HG03354 (cell line): Measurements from ENCODE around the gene THRB.
"Not testable (repeated sequence)": the region's sequence is repeated elsewhere in the genome, so short reads cannot be mapped to it uniquely, and the experiment has no call there.

ENCODE experiments used
- ATAC-seq: cut with Tn5 transposase; IDR thresholded peaks from one replicate; pipeline ENCODE4 v1.9.1; 2021; ENCODE audit warnings: mild to moderate bottlenecking; ENCODE audit not compliant: unreplicated experiment, poor library complexity, severe bottlenecking

The THRB gene

DNA sequence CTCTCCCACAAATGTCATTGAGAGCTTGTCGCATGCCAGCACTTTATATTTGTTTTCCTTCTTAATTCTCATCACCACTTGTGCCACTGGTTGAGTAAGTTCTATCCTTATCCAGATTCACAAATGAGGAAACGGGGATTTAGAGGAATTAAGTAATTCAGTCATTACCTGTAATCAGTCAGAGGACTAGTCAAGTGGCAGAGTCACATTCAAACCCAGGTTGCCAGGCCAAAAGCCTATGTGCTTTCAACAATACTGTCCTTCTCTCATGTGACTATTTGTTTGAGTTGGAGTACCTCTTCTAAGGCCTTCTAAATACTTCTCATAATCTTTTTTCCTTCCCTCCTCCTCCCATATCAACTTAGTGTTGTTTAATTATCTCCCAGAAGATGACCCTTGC lies 76.9 kb downstream of the THRB start:
- no peak for ATAC-seq

DNA sequence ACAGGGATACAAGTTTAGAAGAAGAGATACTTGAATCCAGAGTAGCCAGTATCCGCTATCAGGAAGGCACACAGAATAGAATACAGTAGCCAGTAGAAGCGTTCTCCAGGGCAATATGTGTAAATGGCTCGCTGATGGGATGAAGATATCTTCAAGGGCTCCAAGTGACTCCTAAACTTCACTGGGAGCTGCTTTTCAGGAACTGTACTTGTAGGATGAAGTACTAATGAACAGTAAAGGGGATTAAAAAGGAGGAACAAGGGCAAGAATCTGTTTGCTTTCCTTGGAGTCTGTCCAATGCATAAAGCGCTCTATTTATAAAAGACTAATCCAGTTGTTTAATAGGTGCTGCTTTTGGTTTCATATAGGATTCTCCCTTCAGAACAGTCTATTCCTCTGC lies 78.4 kb downstream of the THRB start:
- ATAC-seq, result no peak

DNA sequence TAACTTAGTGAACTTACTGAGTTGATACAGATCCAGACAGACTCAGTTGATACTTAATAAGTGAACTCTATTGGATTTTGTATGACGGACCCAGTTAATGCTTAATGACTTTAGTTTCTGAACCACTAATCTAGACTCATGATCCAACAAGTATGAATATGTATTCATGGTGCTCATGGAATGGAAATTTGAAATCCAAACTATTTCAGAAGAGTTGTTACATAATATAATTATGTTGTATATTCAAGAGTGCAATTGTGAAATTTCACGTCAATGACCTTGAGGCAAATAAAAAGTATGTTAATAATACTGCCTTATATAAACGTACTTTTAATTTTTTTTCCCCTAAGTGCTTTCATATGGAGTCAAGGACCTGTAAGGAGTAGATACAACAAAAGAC lies 78.8 kb downstream of the THRB start:
- no peak for ATAC-seq

DNA sequence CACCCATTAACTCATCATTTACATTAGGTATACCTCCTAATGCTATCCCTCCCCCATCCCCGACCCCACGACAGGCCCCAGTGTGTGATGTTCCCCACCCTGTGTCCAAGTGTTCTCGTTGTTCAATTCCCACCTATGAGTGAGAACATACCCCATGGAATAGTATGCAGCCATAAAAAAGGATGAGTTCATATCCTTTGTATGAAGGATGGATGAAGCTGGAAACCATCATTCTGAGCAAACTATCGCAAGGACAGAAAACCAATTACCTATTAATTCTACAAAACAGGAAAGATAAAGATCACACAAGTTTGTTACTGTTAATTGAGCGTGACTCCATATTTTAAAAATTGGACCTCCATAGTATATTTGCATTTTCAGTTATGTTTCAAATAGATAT lies 81.0 kb downstream of the THRB start:
- ATAC-seq, result not testable (repeated sequence)

DNA sequence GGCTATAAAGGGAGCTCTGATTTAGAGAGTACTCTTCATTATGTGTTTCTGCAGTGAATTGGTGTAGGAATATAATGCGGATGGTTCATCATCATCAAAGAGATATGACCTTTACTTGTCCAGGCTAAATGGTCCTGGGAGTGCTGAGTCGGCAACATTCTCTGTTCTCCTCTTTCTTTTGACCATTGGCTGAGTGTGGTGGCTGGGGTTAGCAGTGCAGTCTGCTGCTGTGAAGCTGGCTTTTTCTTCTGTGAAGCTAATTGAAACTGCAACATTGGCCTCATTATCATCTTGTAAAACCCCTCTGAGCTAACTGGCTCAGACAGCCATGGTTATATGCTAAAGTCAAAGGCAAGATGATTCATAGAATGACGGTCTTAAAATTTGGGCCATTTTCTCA lies 83.8 kb downstream of the THRB start:
- no peak for ATAC-seq

DNA sequence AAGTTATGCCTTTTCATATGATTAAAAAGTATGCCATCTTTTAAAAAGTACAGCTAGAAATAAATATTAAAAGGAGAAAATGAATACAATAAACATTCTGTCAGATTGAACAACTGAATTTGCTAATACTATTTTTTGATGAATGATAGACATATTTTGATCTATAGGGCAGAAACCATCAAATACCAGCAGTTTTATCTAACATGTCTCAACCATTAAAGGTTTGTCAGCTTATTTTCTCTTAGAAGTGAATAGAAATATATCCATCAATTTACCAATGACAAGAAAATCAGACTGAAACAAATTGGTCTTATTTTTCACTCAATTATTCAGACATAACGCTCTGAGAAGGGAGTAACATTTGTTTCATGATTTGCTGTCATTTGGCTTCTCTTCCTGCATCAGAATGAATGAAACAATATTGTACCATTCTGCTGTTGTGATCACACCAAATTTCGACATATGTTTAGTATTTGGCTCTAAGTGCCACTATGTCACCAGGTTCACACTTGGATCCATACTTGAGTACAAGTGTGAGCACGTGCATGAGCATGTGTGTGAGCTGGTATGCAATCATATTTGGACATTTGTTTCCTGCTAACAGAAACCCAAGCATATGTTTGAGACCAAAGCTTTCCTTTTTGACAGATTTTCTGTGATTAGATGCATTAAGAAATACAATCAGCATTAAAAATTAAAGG lies 86.5 kb downstream of the THRB start:
- no peak for ATAC-seq

DNA sequence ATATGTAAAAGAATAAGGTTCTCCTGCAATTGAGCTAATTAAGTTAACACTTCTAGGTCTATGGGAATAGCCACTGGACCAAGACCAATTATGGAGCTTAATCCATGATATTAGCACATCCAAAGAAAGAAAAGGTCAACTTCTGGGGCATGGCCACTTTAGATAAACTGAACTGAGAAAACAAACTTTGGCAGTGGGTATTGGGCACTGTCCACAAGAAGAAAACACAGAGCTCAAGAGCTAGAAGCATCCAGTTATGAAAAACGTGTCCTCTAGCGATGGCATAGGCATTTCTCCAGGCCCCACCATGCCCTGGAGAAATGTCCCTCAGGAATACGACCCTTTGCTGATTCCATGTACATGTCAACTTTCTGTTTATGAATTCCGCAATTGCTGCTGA lies 87.8 kb downstream of the THRB start:
- no peak for ATAC-seq

DNA sequence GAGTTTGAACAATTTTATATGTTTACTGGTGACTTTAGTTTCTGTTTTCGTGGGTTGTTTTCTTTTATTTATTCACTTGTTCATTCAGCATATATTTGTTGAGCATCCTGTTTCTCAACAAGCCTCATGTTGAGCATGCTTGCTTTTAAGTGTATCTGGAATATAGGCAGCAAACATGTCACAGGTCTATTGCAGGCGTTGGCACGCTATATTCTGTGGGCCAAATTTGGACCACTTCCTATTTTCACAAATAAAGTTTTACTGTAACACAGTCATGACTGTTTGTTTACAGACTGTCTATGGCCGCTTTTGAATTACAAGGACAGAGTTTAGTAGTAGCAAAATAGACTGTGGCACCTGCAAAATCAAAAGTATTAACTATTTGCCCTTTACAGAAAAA lies 89.6 kb downstream of the THRB start:
- no peak for ATAC-seq

DNA sequence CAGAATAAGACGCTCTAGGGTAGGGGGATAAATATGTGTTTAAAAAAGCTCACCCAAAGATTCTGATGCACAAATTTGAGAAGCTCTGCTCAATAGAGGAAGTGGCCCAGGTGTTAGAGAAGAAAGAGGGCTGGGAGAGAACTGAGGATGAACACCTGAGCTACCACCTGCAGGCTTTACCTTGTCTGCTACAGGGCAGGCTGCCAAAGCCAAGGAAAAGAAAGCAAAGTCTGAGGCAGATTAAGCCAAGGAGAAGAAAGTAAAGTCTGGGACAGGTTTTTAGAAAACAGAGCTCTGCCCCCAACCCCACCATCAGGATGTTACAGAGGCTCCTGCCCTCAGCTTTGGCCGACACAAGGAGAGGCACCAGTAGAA lies 92.9 kb downstream of the THRB start:
- ATAC-seq, result no peak

DNA sequence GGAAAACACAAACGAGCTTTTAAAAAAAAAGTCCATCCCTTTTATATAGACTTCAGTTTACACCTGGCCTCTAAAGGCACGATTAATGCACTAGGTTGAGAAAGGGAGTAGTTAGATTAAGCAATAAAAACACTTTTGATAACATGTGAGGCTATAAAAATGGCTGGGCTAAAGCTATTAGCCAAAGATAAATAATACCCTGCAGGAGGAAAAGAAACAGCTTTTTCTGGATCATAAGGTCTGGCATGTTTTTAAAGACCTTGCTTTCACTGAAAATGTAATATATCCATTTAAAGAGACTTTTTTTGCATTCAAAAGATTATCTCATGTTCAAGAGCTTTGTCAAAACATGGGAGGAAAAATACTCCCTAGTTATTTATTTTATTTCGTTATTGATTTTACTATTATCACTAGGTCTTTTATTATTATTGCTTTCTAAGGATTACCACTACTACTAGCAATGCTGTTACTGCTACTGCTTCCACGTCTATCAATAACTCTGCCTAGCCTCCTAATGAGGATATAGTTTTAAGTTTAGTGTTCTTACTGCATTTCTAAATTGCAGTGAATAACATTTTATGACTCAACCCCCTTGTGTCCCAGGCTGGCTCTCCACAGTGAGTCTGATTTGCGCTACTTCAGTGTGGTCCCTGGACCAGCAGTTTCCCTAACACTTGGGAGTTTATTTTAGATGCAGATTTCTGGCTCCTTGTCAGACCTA lies 93.4 kb downstream of the THRB start:
- ATAC-seq, result no peak

DNA sequence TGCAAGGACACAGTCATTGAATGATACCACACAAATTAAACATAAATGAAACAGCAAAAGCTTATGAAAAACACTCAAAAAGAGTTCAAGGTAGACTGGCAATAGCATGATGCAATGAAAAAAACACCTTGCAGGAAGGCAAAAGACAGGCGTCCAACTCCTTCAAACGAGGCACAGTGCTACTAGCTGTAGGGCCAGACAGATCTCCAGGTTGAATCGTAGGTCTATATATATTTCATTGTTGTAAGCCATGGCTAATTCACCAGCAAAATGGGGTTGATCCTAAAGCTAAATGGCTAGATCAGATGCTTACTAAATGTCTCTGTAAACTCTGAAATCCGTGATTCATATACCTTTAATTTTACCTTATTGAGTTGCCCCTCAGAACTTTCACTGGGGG lies 94.2 kb downstream of the THRB start:
- no peak for ATAC-seq

DNA sequence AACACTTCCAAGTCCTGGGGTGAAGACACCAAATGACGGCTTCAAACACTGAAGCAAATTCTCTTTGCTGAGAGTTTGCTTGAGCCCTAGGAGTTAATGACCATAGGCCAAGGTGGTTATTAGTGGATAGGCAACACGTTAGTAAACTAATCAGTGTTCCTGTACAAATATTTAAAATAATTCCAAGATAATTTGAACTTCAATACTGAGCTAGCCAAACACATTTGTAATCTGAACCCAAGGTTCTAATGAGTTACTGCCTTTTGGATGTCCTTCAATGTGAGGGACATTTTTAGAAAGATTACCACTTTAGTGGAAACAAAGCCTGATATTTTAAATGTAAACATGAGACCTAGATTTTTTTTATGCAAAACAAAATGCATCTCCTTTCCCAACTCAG lies 94.6 kb downstream of the THRB start:
- no peak for ATAC-seq

DNA sequence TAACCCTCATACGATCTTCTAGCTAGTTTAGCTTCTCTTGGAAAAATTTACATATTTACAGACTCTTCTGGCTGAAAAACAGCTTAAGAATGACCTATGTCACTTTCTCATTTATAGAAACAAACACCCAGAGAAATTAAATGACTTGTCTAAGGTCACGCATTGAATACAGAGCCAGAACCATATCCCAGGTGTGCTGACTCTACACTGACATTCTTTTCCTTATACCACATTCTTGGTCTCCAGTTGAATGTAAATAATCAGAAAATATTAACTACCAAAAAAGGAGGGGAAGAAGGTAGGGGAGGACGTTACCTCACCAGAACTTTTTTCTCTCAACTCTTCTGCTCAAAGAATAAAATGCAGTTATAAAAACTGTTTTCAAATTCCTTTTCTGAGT lies 95.0 kb downstream of the THRB start:
- ATAC-seq, result no peak

DNA sequence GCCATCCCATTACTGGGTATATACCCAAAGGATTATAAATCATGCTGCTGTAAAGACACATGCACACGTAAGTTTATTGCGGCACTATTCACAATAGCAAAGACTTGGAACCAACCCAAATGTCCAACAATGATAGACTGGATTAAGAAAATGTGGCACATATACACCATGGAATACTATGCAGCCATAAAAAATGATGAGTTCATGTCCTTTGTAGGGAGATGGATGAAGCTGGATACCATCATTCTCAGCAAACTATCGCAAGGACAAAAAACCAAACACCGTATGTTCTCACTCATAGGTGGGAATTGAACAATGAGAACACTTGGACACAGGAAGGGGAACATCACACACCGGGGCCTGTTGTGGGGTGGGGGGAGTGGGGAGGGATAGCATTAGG lies 95.9 kb downstream of the THRB start:
- not testable (repeated sequence) for ATAC-seq

DNA sequence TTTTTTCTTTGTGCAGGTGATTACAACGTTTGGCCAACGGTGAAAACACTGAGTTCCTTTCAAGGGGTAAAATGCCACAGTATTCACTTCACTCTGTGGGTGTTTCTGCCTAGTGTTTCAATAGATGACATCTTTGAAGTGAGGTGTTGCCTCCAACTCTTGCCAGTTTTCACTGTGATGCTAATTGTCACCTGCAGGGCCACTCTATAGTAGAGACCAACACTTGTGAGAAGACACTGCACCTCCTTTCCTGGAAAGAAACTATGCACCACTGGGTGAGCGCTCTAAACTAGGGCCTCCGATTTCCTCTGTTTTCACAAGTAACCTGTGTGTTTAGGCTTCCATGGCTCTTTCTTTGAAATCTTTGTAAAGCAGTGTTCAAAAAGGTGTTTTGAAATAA lies 98.3 kb downstream of the THRB start:
- ATAC-seq, result no peak

DNA sequence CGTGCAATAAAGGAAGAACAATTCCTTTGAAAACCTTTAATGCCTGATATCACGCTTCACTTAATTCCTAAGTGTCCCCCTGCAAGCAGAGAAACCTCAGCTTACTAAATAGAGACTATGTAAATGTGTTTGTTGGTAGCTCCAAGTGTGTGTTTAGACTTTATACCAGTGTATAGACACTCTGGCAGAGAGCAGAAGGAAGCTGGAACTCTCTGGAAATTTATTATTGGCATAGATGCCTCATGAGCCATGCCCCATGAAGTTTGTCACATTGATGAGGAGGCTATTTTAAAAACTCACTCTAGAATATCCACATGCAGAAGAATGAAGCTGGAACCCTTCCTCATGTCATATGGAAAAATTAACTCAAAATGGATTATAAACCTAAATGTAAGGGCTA lies 99.9 kb downstream of the THRB start:
- no peak for ATAC-seq

DNA sequence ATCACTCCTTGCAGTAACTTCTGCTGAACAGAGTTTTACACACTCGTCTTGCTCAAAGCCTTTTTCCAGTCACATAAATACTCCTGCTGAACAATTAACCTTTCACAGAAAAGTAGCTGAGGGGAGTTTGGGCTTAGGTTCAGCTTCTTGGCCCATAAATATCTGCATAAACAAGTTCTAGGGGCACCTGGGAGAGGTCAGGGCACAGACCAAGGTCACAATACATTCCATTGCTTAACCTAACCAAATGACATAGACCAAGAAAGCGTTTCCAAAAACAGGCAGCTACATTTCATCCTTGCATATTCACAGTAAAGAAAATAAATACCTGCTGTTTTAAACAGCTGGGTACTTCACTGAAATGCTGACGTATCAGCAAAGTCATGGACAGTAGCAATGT lies 101.3 kb downstream of the THRB start:
- no peak for ATAC-seq

DNA sequence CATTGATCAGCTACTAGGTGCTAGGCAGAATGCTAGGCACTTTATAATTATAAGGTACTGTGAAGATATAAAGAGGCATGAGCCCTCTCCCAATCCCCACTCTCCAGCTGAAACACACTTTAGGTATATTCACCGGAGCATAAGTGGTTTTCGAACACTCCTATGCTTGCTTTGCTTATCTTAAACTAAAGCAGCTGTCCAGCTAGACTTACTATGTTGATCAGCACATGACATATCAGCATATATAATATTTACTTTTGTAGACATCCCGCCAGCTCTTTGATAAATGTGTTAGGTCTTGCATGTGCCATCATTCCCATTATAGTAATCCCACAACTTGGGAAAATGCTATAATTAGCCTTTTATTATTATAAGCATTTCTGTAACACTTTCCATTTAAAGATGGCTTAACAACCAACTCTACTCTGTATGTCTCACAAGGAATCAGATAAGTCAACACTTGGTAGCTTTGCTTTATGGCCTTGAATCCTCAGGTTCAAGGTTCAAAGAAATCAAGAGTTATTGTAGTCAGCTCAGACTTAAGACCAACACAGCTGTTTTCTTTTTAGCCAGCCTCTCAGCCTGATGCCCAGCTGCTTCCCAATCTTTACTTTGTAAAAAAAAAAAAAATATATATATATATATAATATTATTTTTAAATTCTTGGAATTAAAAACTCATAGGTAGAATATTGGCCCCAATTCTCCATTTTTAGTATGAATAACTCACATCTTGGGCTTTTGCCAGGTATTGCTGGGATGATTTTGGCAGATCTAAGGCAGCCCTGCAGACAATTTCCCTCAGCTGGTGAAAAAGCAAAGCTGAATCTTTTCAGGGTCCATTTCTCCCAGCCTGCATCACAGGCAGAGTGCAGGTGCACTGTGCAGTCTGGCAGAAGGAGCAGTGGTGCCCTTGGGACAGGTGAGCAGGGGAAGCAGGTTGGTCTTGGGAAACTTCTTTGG lies 104.2 kb downstream of the THRB start:
- no peak for ATAC-seq

DNA sequence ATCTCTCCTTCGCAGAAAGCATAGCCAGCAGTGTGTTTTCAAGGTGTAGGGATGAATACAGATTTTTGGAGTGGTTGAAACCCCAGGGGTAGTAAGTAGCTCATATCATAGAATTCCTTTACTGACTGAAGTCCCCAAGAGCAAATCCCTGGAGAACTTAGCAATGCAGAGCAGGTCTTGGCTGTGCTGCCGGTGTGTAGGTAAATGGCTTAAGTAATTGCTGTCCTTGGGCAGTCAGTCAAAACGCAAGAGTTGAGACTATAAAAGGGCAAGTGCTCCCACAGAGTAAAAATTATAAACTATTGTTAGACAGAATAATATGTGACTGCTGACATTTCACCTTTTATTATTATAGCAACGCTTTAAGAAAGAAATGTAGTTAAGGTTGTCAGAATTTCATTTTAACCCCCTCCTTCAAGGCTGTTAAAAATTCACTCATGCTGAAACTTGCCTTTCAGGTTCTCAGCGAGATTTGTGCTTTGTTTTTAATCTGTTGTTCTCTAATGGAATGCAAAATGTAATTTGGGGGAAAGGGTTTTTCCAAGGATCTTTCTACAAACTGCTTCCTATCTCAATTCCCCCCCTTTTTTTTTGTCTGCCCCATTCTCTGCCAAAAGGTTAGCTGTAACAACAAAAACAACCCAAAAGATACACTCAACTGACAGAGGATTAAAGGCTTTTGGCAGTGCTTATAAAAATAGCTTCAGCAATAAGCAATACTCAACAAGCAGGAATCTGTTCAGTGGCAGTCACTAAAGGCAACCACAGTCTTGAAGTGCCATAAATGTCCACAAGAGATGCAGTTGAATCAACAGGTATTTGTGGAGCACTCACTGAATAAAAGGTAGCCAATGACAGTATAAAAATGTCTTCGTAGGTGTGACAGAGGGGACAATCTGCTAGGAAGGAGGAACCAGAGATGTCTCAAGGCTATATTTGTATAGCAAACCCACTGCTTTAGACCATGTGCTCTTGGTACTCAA lies 105.3 kb downstream of the THRB start:
- no peak for ATAC-seq

DNA sequence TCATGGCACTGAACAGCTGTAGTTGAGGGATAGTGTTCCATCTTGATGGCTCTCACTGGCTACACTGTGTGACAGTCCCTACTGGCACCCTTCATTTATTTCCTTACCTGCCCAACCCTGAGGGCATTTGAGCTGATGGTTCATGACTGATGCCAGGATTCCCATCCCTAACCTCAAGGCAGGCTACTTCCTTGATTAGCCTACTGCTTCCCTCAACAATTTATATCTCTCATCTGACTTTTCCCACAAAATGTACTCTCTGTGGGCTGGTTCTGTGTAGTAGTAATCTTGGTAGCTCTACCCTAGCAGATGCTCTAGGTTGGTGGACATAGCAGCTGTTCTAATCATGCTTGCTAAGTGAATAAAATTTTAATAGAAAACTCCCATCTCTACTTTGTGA lies 106.0 kb downstream of the THRB start:
- no peak for ATAC-seq
